HFFc6 (cell line): ENCODE measurements around the gene HOXC13. TPM values are rescaled to one million over a fixed set of nuclear protein-coding genes. Genes with fewer than 3 reads are reported as not detected.

Experiments used
- DNase-seq: peaks from one replicate; pipeline ENCODE4 v3.0.0-alpha.2; 2018
- H3K27ac Mint-ChIP-seq: 2 replicates; pipeline ENCODE4 v1.8.0; 2020; ENCODE audit warnings: mild to moderate bottlenecking, mixed read lengths
- H3K27me3 Mint-ChIP-seq: 2 replicates; pipeline ENCODE4 v1.8.0; 2021; ENCODE audit warnings: mild to moderate bottlenecking, moderate library complexity, mixed read lengths; ENCODE audit not compliant: insufficient read depth
- H3K36me3 Mint-ChIP-seq: 2 replicates; pipeline ENCODE4 v1.8.0; 2021; ENCODE audit warnings: low read depth, mixed read lengths
- H3K4me1 Mint-ChIP-seq: 2 replicates; pipeline ENCODE4 v1.8.0; 2020; ENCODE audit warnings: low read depth, mixed read lengths
- H3K4me3 Mint-ChIP-seq: 2 replicates; pipeline ENCODE4 v1.8.0; 2020; ENCODE audit warnings: mild to moderate bottlenecking, moderate library complexity, mixed read lengths
- H3K9me3 Mint-ChIP-seq: 2 replicates; pipeline ENCODE4 v1.8.0; 2020; ENCODE audit warnings: mild to moderate bottlenecking, mixed read lengths
- CTCF ChIP-seq: fragments of 200-600 bp; sonication (generic); IDR thresholded peaks from 2 replicates; pipeline ENCODE4 v1.5.0; 2021; ENCODE audit warnings: antibody characterized with exemption, mild to moderate bottlenecking
- total RNA-seq, 6 experiments: library from RNA; stranded (reverse); fragmentation: NEBNext Ultra II Directional; extraction: Animal tissue kit (Norgen Biotek cat#: 25700); gene quantifications; 2 replicates in 1 of 6; 3 replicates in 5 of 6; pipeline ENCODE4 v1.2.3, GENCODE V29; 2021

The HOXC13 gene
- total RNA-seq, 6 experiments from 2014 or later = not detected

- no peaks in the 10 kb centered on the region; the same call in 1 of the 2 replicates for H3K9me3 Mint-ChIP-seq
- H3K4me1 Mint-ChIP-seq = peaks cover 6% of the 10 kb centered on the region
- H3K27me3 Mint-ChIP-seq = peaks cover 85% of the 10 kb centered on the region
- TF ChIP-seq CTCF = 0 out of 2 replicates have a peak, but pooled peaks have one; percentile 11
- H3K4me3 Mint-ChIP-seq = no peak overlapping the region
- H3K27ac Mint-ChIP-seq = no peak overlapping the region
- DNase-seq = no peak
- H3K36me3 Mint-ChIP-seq = no peaks in the 10 kb centered on the region
Measured at GRCh38 chr12:53948650-53949593, 10.3 kb downstream of the HOXC13 start.

DNA sequence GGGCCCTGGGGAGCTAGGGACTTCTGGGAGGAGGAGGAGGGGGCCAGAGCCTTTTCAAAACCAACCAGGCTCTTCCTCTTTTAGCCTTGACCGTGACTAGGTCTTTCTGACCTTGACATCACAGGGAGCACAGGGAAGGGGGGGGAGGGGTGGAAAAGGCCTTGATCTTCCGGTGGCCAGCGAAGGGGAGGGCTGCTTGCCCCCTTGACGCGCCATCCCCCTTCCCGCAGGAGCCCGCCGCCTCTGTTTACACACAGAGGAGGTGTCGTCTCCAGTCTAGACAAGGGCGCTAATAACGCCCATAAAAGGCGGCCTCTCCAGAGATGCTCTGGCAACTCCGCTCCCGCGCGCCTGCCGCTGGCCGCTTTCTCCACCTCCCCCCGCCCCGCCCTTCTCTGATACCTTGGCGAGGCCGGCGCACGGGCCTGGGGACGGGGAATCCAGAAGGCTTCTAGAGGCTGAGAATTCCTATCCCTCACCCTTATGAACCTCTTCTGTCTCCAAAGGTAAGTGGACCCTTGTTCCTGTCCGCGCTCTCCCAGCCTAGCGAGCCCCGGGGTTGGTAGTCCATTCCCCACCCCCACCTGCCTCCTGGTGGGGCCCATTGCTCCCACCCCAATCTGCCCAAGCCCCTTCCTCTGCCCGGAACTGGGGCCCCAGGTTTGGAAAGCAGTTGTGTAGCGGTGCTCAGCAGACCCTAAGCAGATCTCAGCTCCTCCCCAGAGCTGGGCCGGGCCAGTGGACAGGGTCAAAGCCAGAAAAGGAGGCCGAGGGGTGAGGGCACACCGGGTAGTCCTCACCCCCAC is 11.2 kb downstream of the HOXC13 start:
- Mint-ChIP-seq H3K36me3 (no peaks in the 10 kb centered on the region), H3K4me1 (peaks cover 6% of the 10 kb centered on the region), H3K27me3 (peaks cover 85% of the 10 kb centered on the region), H3K9me3 (no peaks in the 10 kb centered on the region; the same call in 1 of the 2 replicates), H3K27ac (no peak overlapping the region), H3K4me3 (no peak overlapping the region)
- no peak for TF ChIP-seq CTCF
- no peak for DNase-seq

DNA sequence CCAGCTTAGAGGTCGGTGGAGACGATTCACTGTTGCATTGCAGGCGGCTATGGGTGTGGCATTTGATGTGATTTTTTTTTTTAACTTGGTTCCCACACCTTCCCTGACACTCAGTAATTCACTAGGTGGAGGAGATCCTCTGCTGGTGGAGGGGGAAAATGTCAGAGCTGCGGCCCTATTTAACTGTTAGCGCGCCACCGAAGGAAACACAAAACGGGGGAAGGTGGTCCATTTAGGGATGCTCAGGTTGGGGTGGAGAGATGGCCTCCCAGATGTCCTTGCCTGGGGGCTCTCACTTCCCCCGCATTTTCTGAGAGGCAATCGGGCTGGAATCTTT is 11.8 kb downstream of the HOXC13 start:
- TF ChIP-seq CTCF = no peak
- no peaks in the 10 kb centered on the region for H3K36me3 Mint-ChIP-seq
- DNase-seq = no peak
- H3K4me3 Mint-ChIP-seq = no peak overlapping the region
- H3K4me1 Mint-ChIP-seq = peaks cover 6% of the 10 kb centered on the region
- no peaks in the 10 kb centered on the region; the same call in 1 of the 2 replicates for H3K9me3 Mint-ChIP-seq
- H3K27ac Mint-ChIP-seq = no peak overlapping the region
- peaks cover 80% of the 10 kb centered on the region for H3K27me3 Mint-ChIP-seq

DNA sequence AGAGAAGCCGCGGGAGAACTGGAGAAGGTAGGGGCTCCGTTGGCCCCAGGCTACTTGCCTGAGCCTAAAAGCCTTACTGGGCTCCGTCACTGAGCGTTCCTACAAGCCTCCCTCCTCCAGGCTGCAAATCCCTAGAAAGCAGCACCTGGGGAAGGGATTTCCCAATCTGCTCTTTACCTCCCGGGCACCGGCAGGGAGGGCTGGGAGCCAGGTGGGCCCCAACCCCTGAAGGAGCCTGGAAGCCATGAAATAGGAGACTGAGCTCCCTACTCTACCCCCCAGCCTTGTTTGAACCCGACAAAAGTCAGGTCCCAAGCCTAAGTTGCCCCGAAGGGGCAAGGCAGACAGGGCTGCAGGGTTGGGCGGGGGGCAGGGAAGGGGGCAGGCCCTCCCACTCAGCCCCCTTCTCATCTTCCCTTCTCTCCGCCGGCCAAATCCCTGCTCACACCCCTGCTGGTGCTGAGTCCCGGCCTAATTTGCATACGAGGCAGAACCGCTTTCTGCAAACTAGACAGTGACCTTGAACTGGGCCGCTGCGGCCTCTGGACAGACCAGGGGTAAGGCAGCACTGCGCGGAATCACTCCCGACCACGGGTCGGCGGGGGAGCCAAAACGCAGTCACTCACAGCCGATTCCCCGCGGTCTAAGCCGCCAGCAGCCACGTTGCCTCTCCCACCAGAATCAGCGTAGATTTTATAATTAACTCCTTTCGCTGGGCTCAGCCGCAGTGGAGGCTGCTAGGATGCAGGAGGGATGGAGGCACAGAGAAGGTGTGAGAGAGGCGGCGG is 12.4 kb downstream of the HOXC13 start:
- DNase-seq = no peak

More for the DNA sequence above, 12.4 kb downstream of the HOXC13 start:
- H3K36me3 Mint-ChIP-seq = 0 out of 2 replicates have a peak, but pooled peaks cover 3% of the 10 kb centered on the region
- H3K9me3 Mint-ChIP-seq = no peaks in the 10 kb centered on the region; the same call in 1 of the 2 replicates
- TF ChIP-seq CTCF = no peak
- H3K27me3 Mint-ChIP-seq = peaks cover 77% of the 10 kb centered on the region
- H3K4me1 Mint-ChIP-seq = peaks cover 6% of the 10 kb centered on the region
- no peak overlapping the region for H3K4me3 Mint-ChIP-seq
- H3K27ac Mint-ChIP-seq = no peak overlapping the region
